Measurements from ENCODE around the gene CHKA. TPM values are rescaled to one million over a fixed set of nuclear protein-coding genes. Genes with fewer than 3 reads are reported as not detected.

CHKA gene
- total and polyA plus RNA-seq, 2 of the 8 experiments (the other 6 are each of a cell fraction or from before 2014, with no cell fraction given): 61.2 to 86.6 TPM

DNA sequence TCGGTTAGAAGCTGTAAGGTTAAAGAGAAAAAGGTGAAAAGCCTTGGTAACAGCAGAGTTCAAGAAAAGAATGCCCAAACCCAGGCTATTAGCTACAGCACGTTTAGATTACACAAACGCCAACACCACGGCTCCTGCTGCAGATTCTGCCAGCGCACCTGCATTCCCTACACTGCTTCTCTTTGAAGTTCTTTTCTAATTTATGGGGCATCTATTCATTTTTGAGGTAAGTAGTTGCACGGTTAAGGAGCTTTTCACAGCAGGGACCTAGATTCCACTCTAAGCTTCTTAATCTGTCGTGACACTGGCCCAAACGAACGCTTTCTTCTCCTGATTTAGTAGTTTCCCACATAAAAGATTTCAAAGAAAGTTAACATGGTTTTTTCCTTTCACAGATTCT, 38.0 kb upstream of the CHKA start (continued):
- TF ChIP-seq, protein P1, sequence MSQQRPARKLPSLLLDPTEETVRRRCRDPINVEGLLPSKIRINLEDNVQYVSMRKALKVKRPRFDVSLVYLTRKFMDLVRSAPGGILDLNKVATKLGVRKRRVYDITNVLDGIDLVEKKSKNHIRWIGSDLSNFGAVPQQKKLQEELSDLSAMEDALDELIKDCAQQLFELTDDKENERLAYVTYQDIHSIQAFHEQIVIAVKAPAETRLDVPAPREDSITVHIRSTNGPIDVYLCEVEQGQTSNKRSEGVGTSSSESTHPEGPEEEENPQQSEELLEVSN (IDR thresholded peaks at IDR 0.05): no peak
- TF ChIP-seq SP2 (IDR thresholded peaks at IDR 0.05; ENCODE audit: low read length) (no peak), CREB1 (IDR thresholded peaks at IDR 0.05) (no peak)

Data from H1 (cell line).